PC-3 (cell line): ENCODE data around the gene CCDC197. TPM values are rescaled to one million over a fixed set of nuclear protein-coding genes. Genes with fewer than 3 reads are reported as not detected.
A peak's percentile ranks its signal among the peaks of the same experiment; 100 is the strongest.

ENCODE experiments used
- ATAC-seq: fragments of 200-7000 bp; cut with Tn5 transposase; 2 replicates; pipeline ENCODE4 v1.9.1; 2020; ENCODE audit warnings: mild to moderate bottlenecking, moderate library complexity
- BruUV-seq: library from RNA; stranded (reverse); fragments of 400-500 nt; replicated peaks from 2 replicates; lab custom pipeline; 2021; lab: Mats Ljungman, UMichigan
- CTCF ChIA-PET: fragments of 300-600 bp; sonication (Branson Sonifier 250); formaldehyde crosslinking; loops from one replicate; lab custom pipeline; 2022; ENCODE audit warnings: antibody characterized with exemption; lab: Charles Lee
- POLR2A ChIA-PET: fragments of 300-600 bp; sonication (Branson Sonifier 250); formaldehyde crosslinking; loops from one replicate; lab custom pipeline; 2022; ENCODE audit warnings: antibody characterized with exemption; ENCODE audit not compliant: unreplicated experiment; lab: Charles Lee
- DNase-seq: peaks from one replicate; pipeline ENCODE4 v3.0.0-alpha.2; 2015
- H2AFZ ChIP-seq: fragments of 300-600 bp; sonication (generic); 2 replicates; pipeline ENCODE4 v1.6.0; 2016; ENCODE audit warnings: antibody characterized with exemption, low read length
- H3F3A ChIP-seq: fragments of 300-600 bp; sonication (generic); one replicate; pipeline ENCODE4 v1.6.0; 2017; ENCODE audit warnings: antibody characterized with exemption, low read length, control low read depth, mild to moderate bottlenecking; ENCODE audit not compliant: unreplicated experiment
- H3K27ac ChIP-seq: fragments of 300-600 bp; sonication (generic); 2 replicates; pipeline ENCODE4 v1.5.1; 2016; ENCODE audit warnings: mild to moderate bottlenecking, low read length
- H3K27me3 ChIP-seq: fragments of 300-600 bp; sonication (generic); 2 replicates; pipeline ENCODE4 v1.6.1; 2016; ENCODE audit warnings: low read length, mixed read lengths
- H3K36me3 ChIP-seq: fragments of 300-600 bp; sonication (generic); 2 replicates; pipeline ENCODE4 v1.6.1; 2016; ENCODE audit warnings: low read depth, mixed run types, low read length, mixed read lengths
- H3K4me1 ChIP-seq: fragments of 300-600 bp; sonication (generic); 2 replicates; pipeline ENCODE4 v1.5.1; 2016; ENCODE audit warnings: low read length; ENCODE audit not compliant: insufficient read depth
- H3K4me2 ChIP-seq: fragments of 300-600 bp; sonication (generic); 2 replicates; pipeline ENCODE4 v1.6.0; 2016; ENCODE audit warnings: low read length
- H3K4me3 ChIP-seq: fragments of 300-600 bp; sonication (generic); 2 replicates; pipeline ENCODE4 v1.5.1; 2016; ENCODE audit warnings: mild to moderate bottlenecking, low read length, mixed read lengths
- H3K79me2 ChIP-seq: fragments of 300-600 bp; sonication (generic); 2 replicates; pipeline ENCODE4 v1.6.1; 2017; ENCODE audit warnings: low read length, mixed read lengths
- H3K9ac ChIP-seq: fragments of 300-600 bp; sonication (generic); 2 replicates; pipeline ENCODE4 v1.6.0; 2016; ENCODE audit warnings: mild to moderate bottlenecking, low read length
- H3K9me2 ChIP-seq: fragments of 300-600 bp; sonication (generic); replicated peaks from 2 replicates; pipeline ENCODE4 v1.6.1; 2016; ENCODE audit warnings: mixed run types, low read length, mixed read lengths
- H3K9me3 ChIP-seq: fragments of 300-600 bp; sonication (generic); 2 replicates; pipeline ENCODE4 v1.6.1; 2016; ENCODE audit warnings: low read length, mixed read lengths
- H4K20me1 ChIP-seq: fragments of 300-600 bp; sonication (generic); 2 replicates; pipeline ENCODE4 v1.6.1; 2016; ENCODE audit warnings: low read length, mixed read lengths
- CTCF ChIP-seq: fragments of 300-600 bp; sonication (generic); conservative IDR thresholded peaks from 2 replicates; pipeline ENCODE4 v1.5.1; 2017; ENCODE audit warnings: antibody characterized with exemption, low read depth, mild to moderate bottlenecking, low read length
- EZH2 ChIP-seq: fragments of 300-600 bp; sonication (generic); IDR thresholded peaks from one replicate; pipeline ENCODE4 v1.6.1; 2017; ENCODE audit warnings: antibody characterized with exemption, mild to moderate bottlenecking, low read length; ENCODE audit not compliant: unreplicated experiment
- EZH2phosphoT487 ChIP-seq: fragments of 300-600 bp; sonication (generic); IDR thresholded peaks from 2 replicates; pipeline ENCODE4 v1.6.1; 2018; ENCODE audit warnings: mild to moderate bottlenecking, antibody characterized with exemption, low read length, borderline replicate concordance
- intact Hi-C: fragments of 100-400 bp; cut with micrococcal nuclease; formaldehyde crosslinking; loops from 2 replicates; pipeline ENCODE4 v1.9.0; 2023
- total RNA-seq: library from RNA; depleted of rRNA; stranded (reverse); fragments of >200 nt; gene quantifications from 2 replicates; pipeline ENCODE4 v1.2.3, GENCODE V29; 2014

Gene CCDC197
- total RNA-seq, 1 experiment from 2014 or later, result not detected

- Histone ChIP-seq H3K4me1 (peaks cover 2% of the 10 kb centered on the region; the same call in 1 of the 2 replicates), H3K79me2 (no peaks in the 10 kb centered on the region), H3K36me3 (no peaks in the 10 kb centered on the region), H3K9me3 (no peaks in the 10 kb centered on the region), H3K27ac (no peak overlapping the region), H4K20me1 (no peaks in the 10 kb centered on the region), H3K27me3 (no peaks in the 10 kb centered on the region), H3K9ac (no peak overlapping the region), H3F3A (no peaks in the 10 kb centered on the region), H3K9me2 (no peaks in the 10 kb centered on the region), H2AFZ (no peak overlapping the region), H3K4me3 (no peak overlapping the region), H3K4me2 (no peak overlapping the region)
- BruUV-seq, result no TSS peak
- ATAC-seq (no peak), DNase-seq (peak; percentile 7)
- CTCF ChIA-PET, result no interaction called here
- POLR2A ChIA-PET, result no interaction called here
- intact Hi-C loops, result no loop called here
- TF ChIP-seq EZH2 (no peak), CTCF (no peak), EZH2phosphoT487 (no peak)
These were observed 13.0 kb upstream of the CCDC197 start for GRCh38 chr14:93984070-93984469.

- Histone ChIP-seq H3K27me3 (no peaks in the 10 kb centered on the region), H3K9ac (no peak overlapping the region), H3K4me3 (no peak overlapping the region), H3K79me2 (no peaks in the 10 kb centered on the region), H3K9me3 (no peaks in the 10 kb centered on the region), H4K20me1 (no peaks in the 10 kb centered on the region), H2AFZ (no peak overlapping the region), H3K36me3 (no peaks in the 10 kb centered on the region), H3K9me2 (no peaks in the 10 kb centered on the region), H3F3A (no peaks in the 10 kb centered on the region), H3K4me2 (0 out of 2 replicates have a peak overlapping the region, but pooled peaks have one; percentile 35), H3K27ac (no peak overlapping the region), H3K4me1 (peaks cover 2% of the 10 kb centered on the region; the same call in 1 of the 2 replicates)
- ChIA-PET CTCF (no interaction called here), POLR2A (no interaction called here)
- DNase-seq, result peak; percentile 70
- TF ChIP-seq EZH2phosphoT487 (no peak), CTCF (peak; percentile 62), EZH2 (no peak)
- BruUV-seq, result no TSS peak
- peak; percentile 95 for ATAC-seq
- intact Hi-C loops, result no loop called here
These were observed 12.1 kb upstream of the CCDC197 start for GRCh38 chr14:93984987-93985410.

- Histone ChIP-seq H2AFZ (no peak overlapping the region), H3K27ac (no peak overlapping the region), H3K4me1 (peaks cover 2% of the 10 kb centered on the region; the same call in 1 of the 2 replicates), H3K79me2 (no peaks in the 10 kb centered on the region), H3K9me2 (no peaks in the 10 kb centered on the region), H3K9me3 (no peaks in the 10 kb centered on the region), H3K4me3 (no peak overlapping the region), H3K36me3 (no peaks in the 10 kb centered on the region), H3K9ac (no peak overlapping the region), H3K27me3 (no peaks in the 10 kb centered on the region), H3K4me2 (no peak overlapping the region), H3F3A (no peaks in the 10 kb centered on the region), H4K20me1 (no peaks in the 10 kb centered on the region)
- BruUV-seq, result no TSS peak
- intact Hi-C loops, result no loop called here
- ATAC-seq (no peak), DNase-seq (no peak)
- ChIA-PET CTCF (no interaction called here), POLR2A (no interaction called here)
- TF ChIP-seq CTCF, result no peak
- TF ChIP-seq EZH2, result no peak
- TF ChIP-seq EZH2phosphoT487, result no peak
These were observed 10.1 kb upstream of the CCDC197 start for GRCh38 chr14:93986955-93987354.
